Stimulated activated CD8-positive, alpha-beta memory T cell treated with anti-CD3 and anti-CD28 coated beads, Interleukin-15, amount 100 ng/mL, for 4 hours (primary cell): Measurements from ENCODE around the gene PKD2L1.

Experiments used
- DNase-seq, 2 donors: peaks; one replicate each; pipeline ENCODE4 v3.0.0-alpha.2; 2020; ENCODE audit warnings: low read depth in 2 of 2

Gene PKD2L1

DNA sequence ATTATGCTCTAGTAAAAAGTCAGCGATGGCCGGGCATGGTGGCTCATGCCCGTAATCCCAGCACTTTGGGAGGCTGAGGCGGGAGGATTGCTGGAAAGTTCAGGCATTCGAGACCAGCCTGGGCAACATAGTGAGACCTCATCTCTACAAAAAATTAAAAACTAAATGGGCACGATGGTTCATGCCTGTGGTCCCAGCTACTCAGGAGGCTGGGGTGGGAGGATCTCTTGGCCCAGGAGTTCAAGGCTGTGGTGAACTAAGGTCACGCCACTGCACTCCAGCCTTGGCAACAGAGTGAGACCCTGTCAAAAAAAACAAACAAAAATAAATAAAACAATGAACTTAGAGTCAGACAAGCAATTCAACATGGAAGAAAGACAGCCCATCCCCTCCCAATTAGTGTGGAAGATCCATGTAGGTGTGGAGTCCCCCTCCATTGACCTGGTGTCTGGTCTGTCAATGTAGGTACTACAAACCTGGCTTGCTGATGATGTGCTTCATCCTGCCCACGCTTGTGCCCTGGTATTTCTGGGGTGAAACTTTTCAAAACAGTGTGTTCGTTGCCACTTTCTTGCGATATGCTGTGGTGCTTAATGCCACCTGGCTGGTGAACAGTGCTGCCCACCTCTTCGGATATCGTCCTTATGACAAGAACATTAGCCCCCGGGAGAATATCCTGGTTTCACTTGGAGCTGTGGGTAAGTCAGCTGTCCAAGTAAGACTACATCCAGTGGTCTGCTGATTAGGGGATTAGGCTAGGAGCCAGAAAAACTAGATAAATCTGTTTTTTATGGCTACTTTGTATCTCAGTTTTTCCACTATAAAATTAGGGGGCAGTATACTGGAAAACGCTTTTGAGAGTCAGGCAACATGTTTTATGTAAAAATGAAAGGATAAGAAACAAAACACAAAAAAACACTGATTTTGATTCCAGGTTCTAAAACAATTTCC, 26.3 kb upstream of the PKD2L1 start:
- no peak for DNase-seq

DNA sequence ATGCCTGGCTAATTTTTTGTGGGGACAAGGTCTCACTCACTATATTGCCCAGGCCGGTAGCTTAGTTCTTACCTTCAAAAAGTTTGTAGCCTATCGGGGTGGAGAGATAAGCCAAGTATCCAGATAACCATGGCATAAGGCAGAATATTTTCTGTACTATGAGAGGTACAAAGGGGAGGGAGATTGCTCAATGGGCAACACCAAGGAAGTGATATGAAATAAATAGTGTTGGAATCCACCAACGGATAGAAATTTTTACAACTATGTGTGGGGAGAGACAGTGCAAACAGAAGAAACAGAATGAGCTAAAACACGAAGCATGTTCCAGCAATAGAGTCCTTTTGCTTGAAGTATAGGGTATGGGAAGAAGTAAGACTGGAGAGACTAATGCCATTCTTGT, 25.1 kb upstream of the PKD2L1 start:
- no peak for DNase-seq

DNA sequence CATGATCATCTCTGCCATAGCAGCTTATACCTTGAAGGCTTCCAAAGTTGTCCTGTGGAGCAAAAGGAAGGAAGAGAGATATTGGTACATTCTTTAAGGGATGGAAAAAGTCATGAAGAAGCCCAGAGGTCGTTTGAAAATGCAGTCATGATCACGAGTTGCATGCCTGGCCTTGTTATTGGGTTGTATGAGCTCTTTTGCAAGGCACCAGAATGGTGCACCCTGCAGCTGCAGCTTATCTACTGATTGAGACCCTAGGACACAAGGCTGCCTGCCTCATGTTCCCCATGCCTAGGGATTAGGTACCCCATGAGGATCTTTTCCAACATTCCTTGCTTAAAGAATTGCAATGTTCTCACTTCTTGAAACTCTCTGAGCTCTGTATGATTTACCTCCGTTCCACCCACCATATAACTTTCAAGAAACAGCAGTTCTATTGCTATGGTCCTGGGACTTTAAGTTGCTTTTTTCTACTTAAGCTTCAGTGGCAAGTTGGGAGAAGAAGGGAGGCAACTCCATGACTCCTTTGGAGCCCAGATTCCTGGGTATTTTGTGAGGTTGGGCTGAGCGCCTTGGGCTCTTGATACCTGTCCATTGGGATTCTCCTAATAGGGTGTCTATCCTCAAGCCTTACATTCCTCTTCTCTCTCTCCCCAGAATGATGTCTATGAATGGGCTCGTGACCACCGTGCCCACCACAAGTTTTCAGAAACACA, 23.9 kb upstream of the PKD2L1 start:
- DNase-seq, result no peak

DNA sequence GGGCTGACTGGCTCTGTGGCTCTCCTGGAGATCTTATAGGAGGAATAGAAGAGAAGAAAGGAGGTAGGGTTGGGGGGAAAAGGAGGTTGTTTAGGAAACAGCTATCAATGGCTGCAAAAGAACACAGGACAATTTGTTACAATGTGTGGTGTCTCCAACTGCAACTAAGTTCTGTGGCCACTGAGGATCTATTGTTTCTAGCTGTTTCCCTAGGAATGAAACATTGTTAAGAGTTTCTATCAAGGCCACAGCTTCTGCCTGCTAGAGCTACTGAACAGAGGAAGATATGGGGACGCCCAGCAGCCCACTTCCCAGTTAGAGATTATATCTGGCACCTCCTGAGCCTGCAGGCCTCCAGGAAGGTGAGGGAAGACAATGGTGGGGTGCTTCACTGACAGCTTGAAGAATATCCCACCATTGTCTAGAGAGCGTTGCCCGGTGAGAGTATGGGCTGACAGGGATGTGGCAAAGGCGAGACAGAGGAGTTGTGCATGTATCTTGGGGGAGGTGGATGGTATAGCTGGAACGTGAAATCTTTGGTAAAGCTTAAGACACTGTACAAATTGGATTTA, 21.0 kb upstream of the PKD2L1 start:
- no peak for DNase-seq

DNA sequence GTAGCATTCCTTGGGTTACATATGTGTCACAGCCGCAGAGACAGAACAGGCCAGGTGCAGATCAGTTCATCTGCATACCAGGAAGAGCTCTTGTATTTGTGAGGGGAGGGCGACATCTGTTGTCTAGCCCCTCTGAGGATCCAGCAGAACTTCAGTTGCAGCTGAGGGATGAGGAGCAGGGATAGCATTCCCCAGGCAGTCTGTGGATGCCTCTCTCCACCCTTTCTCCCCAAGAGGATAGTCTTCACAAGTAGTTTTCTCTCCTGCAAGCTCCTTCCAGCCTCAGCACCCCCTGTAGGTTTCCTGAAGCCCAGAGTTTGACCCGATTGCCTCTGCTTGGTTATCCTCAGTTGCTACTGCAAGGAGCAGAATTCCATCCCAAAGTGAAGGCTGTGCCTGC, 19.6 kb upstream of the PKD2L1 start:
- no peak for DNase-seq

DNA sequence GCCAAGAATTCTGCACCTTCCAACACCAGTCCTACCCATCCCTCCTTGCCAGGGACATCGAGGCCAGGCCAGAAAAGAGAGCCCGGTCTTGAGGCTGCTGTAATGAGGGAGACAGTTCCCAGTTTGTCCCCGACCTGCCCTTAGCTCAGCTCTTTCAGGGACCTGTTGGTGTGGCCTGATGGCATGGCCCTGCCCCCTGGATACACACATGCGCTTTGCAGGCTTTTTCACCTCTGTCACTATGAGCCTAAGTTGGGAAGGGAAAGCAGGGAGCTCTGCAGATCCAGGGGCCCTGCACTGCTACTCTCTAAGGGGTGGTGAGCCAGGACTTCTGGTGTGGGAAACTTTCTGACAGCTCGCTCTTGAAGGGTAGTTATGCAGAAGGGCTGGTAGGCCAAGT, 19.1 kb upstream of the PKD2L1 start:
- DNase-seq, result no peak

DNA sequence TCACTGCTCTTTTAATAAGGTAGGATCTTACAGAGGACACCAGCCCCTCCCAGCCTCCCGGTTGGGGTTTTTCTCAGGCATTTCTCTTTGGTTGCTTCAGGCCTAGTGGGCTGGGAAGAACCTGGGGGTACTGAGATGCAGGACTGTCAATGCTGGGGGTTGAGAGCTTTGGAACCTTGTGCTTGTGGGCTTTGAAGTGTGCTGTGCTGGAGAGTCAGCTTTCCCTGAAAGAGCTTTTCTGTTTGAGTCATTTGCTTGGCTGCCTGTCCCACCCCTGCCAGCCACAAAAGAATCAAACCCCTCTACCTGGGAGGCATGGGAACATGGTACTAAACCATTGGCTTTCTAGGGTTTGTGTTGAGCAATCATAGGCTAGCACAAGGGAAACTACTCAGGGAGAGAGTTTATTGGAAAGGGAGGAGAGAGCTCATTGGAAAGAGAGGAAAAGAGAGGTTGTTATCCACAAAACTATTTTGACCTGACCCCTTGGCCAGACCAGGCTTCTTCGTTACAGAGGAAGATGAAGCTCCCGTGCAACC, 18.4 kb upstream of the PKD2L1 start:
- no peak for DNase-seq

DNA sequence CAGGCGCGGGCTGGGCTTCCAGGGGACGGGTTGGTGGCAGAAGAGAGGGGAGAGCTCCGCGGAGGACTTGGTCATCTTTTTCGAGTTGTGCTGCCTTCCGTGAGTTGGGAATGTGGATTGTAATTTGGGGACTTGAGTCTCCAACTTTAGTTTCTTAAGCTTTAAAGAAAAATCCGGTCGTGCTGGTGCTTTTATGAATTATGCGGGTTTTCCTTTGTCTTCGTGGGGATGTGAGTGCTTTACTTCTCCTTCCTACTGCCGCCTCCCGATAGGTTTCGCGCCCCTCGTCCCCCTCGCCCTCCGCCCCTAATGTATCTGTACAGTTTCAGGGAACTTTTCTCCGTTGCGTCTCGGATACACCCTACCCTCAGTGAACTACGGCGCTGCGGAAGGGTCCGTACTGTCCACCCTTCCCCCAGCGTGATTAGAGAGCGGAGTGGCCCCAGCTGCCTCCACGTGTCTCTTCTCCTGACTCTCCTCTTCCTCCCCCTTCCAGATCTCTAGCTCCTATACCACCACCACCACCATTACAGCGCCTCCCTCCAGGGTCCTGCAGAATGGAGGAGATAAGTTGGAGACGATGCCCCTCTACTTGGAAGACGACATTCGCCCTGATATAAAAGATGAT, 17.7 kb upstream of the PKD2L1 start:
- no peak for DNase-seq

DNA sequence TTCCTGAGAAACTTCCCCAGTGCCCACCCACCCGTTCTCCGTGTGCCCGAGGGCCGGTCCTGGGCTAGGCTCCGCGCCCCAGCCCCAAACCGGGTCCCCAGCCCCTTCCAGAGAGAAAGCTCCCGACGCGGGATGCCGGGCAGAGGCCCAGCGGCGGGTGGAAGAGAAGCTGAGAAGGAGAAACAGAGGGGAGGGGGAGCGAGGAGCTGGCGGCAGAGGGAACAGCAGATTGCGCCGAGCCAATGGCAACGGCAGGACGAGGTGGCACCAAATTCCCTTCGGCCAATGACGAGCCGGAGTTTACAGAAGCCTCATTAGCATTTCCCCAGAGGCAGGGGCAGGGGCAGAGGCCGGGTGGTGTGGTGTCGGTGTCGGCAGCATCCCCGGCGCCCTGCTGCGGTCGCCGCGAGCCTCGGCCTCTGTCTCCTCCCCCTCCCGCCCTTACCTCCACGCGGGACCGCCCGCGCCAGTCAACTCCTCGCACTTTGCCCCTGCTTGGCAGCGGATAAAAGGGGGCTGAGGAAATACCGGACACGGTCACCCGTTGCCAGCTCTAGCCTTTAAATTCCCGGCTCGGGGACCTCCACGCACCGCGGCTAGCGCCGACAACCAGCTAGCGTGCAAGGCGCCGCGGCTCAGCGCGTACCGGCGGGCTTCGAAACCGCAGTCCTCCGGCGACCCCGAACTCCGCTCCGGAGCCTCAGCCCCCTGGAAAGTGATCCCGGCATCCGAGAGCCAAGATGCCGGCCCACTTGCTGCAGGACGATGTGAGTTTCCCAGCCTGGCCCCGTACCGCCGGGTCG, 16.9 kb upstream of the PKD2L1 start, which contains the start of gene SCD:
Gene SCD, plus strand, starts transcription at position 469 of the 803 bp plus-strand sequence. Its CDS starts 272 bp downstream, at position 741.
- peak; percentile 66 to 67 for DNase-seq

DNA sequence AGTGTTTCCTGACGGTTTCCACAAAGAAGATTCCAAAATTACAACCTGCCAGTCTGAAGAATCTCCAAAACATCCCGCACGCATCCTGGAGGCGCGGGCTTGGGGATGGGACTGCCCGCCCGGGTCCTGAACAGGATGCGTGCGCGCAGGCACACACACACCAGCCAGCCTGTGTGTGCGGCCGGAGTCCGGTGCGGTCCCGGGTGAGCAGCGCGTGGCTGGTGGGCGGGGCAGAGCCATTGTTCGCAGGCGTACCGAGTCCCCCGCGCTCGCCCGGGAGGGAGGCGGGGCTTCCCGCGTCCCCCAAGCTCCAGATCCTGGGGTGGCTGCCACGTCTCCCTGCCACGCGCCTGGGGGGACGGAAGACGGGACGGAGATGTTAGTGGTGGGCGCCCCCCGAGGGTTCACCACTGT, 16.3 kb upstream of the PKD2L1 start:
- peak; percentile 36 to 55 for DNase-seq

DNA sequence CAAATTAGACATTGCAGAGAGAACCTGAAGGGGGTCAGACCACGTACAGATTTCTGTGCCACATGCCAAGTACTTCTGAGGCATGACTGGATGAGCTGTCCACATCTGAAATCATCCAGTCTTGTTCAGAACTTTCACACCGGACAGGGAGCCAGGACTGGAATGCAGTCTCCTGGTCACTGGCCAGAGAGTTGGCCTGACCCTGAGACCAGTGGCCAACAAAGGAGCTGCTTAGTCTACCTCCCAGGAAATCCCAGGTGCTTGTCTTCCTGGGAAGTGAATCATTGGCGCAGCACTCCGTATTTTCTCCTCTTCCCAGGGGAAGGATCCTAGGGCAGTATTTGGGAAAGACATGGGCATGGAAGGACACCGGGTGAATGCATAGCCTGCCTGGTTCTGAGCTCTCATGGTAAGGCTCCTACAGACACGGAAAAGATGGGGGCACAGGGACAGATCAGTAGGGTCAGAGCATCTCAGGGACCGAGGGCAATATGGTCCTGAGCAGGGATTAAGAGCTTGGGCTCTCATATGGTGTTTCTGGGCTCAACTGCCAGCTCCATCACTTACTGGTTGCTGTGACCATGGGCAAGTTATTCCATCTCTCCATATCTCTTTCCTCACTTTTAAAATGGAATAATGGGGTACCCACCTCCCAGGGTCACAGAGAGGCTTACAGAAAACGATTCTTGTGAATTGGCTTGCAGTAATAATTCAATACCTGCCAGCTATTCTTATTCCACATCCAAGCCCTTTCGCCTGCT, 15.7 kb upstream of the PKD2L1 start:
- DNase-seq, result no peak

DNA sequence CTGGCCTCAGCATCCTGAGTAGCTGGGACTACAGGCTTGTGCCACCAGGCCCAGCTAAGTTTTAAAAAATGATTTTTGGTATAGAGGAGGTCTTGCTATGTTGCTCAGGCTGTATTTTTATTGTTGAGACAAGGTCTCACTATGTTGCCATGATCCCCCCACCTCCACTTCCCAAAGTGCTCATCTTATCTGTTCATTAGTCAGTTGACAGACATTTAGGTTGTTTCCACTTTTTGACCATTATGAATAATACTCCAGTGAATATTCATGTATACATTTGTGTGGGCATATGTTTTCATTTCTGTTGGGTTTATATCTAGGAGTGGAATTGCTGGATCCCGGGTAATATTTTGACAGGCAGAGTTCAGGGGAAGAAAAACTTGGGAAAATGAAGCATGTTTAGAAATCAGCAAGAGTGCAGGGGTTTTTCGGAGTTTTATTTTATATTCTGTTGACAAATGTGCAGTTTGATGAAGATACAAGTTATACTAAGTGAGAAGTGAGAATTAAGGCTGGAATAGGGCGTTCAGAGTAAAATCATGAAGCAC, 14.3 kb upstream of the PKD2L1 start:
- DNase-seq, result no peak

DNA sequence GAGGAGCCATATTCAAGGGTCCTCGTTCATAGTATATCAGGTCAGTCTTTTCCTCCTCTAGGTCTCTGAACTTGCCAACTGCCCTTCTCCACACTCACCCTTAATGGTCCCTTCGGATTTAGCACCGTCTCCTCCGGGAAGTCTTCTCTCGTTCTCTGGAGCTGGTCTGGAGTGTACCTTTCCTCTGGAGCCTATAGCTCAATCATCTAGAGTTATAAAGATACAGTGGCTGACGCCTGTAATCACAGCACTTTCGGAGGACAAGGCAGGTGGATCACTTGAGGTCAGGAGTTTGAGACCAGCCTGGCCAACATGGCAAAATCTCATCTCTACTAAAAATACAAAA, 12.6 kb upstream of the PKD2L1 start:
- DNase-seq, result no peak

DNA sequence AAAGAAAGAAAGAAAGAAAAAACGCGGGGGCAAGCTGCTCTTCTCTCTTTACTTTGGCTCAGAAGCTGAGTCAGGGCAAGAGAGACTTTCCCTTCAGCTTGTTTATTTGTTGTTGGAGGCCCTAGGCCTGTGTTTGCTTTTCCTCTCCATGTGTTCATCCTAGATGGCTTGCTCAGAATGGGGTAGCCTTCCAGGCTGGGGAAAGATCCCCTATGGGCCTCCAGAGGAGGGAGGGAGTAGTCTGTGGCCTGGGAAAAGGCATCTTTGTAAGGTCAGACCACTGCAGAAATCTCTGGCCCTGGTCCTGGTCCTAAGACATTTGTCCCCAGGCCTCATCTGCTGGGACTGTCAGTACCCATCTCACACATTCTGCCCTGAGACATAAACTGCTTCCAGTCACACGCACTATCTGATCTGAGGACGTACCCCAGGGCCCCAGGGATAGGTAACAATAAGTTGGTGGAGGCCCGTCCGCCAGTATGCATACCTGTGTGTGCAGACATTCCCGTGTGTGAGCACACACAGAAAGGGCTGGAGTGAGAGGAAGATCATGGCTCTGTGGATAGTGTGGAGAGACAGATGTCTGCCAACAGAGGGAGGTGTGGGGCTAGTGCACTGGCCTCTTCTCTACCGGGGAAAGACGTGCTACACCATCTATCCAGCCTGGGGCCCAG, 12.1 kb upstream of the PKD2L1 start:
- peak in 1 of 2 donors; percentile 4 for DNase-seq

DNA sequence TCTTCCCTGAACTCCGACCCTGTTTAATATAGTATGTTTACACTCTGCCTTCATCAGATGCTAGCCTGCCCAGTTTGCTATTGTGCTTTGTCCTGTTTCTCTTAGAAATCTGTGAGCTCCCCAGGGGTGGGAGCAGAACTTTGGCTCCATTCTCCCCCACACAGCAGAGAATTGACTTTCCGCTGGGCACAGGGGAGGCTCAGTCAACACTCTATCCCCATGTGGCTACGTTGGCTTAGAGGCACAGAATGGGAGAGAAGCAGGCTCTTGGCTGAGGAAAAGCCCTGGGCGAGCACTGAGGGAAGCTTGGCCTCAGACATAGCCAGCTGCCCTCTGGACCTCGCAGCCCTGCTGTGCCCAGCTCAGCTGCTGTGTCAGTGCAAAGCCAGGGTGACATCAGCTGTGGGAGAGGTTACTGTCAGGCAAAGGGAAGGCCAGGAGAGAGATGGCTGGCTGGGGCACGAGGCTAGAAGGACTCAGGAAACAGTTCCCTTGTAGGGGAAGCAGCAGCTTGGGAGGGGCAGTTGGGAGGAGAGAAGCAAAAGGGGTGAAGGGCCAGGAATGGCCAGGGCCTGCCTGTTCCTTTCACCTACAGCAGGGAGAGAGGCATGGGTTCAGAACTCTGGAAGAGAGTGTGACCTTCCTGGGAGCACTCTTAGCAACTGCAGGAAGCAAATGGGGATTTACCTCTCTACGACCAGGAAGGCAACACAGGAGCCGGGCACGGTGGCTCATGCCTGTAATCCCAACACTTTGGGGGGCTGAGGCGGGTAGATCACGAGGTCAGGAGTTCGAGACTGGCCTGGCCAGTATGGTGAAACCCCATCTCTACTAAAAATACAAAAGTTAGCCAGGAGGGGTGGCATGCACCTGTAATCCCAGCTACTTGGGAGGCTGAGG, 11.2 kb upstream of the PKD2L1 start:
- DNase-seq, result no peak

DNA sequence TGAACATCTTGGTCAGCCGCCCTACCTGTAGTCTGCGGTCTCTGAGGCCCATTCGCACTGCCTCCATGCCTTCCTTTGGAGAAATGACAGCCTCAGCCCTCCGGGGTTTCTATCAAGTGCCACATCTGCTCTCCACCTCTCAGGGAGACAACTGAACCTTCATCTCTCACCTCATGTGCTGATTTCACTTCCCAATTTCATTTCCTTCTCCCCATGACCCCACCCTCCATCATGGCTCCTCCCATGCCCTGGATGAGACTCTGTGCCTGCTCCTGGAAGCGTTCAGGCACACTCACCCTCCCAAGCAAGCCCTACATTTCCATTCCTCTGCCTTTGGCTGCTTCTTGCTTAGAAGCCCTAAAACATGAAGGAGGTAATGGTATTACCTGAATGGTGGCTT, 9.2 kb upstream of the PKD2L1 start:
- DNase-seq, result no peak

DNA sequence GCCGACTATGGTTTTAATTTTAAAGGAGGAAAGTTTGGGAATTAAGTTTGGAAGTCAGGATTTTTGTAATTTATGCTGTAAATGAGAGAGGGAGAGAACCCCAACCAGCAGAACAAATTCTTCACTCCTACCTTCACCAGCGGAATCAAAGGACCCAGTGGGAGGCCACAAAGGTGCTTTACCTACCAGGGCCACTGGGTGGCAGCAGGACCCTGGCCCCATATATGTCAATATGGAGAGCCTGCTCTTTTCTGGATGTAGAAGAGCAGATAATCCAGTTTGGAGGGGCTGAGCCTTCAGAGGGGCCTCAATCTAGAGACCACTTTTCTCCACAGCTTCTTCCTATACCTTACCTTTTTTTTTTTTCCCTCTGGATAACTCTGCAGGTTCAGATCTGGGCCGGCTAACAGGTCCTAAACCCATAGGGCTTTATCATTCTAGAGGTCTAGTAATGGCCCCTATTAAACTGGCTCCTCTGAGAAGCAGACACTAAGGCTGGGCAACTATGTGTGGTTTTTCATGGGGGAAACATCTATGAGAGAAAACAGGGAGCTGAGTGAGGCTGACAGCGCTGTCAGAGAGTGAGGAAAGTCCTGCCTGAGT, 8.5 kb upstream of the PKD2L1 start:
- DNase-seq, result peak; percentile 45 to 62

DNA sequence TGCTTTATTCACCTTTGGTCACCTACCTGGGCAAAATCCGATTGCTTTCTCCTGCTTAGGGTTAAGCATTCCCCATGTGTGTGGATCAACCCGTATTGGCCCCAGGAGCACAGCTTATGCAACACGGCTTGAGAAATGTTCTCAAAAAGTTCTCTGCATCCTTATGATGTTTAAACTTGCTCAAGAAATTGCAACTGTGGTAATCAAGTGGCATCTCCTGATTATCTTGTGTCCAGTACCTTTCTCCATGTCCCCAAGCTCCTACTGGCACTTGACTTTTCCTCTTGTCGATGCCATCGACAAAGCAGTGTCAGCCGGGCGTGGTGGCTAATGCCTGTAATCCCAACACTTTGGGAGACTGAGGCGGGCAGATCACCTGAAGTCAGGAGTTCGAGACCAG, 4.7 kb upstream of the PKD2L1 start:
- DNase-seq, result no peak
